Chondrocyte (in vitro differentiated cells): ENCODE data around the gene PSMA7. TPM values are rescaled to one million over a fixed set of nuclear protein-coding genes. Genes with fewer than 3 reads are reported as not detected.
"Not testable (repeated sequence)": the region's sequence is repeated elsewhere in the genome, so short reads cannot be mapped to it uniquely, and the experiment has no call there.

Experiments
- DNase-seq: peaks from one replicate; pipeline ENCODE4 v3.0.0; 2021; ENCODE audit warnings: mixed read lengths, low spot score
- H3K27ac Mint-ChIP-seq: one replicate; pipeline ENCODE4 v1.8.0; 2021; ENCODE audit warnings: mild to moderate bottlenecking, moderate library complexity, mixed read lengths; ENCODE audit not compliant: unreplicated experiment
- H3K27me3 Mint-ChIP-seq: 2 replicates; pipeline ENCODE4 v1.8.0; 2021; ENCODE audit warnings: low read depth, mixed read lengths
- H3K36me3 Mint-ChIP-seq: 2 replicates; pipeline ENCODE4 v1.8.0; 2021; ENCODE audit warnings: low read depth, mixed read lengths
- H3K4me1 Mint-ChIP-seq: 2 replicates; pipeline ENCODE4 v1.8.0; 2021; ENCODE audit warnings: low read depth, mild to moderate bottlenecking, mixed read lengths
- H3K4me3 Mint-ChIP-seq: one replicate; pipeline ENCODE4 v1.8.0; 2021; ENCODE audit warnings: mild to moderate bottlenecking, moderate library complexity, mixed read lengths; ENCODE audit not compliant: unreplicated experiment
- H3K9me3 Mint-ChIP-seq: 2 replicates; pipeline ENCODE4 v1.8.0; 2021; ENCODE audit warnings: low read depth, mixed read lengths
- total RNA-seq: library from RNA; stranded (reverse); gene quantifications from 3 replicates; pipeline ENCODE4 v1.2.1, GENCODE V29; 2021
- TF ChIP-seq, protein P1 (sequence below): fragments of 200-600 bp; sonication (generic); IDR thresholded peaks from 2 replicates; pipeline ENCODE4 v1.5.0; 2021; ENCODE audit warnings: antibody characterized with exemption, mild to moderate bottlenecking, moderate library complexity

The PSMA7 gene
- total RNA-seq, 1 donor from 2014 or later: 226 TPM

DNA sequence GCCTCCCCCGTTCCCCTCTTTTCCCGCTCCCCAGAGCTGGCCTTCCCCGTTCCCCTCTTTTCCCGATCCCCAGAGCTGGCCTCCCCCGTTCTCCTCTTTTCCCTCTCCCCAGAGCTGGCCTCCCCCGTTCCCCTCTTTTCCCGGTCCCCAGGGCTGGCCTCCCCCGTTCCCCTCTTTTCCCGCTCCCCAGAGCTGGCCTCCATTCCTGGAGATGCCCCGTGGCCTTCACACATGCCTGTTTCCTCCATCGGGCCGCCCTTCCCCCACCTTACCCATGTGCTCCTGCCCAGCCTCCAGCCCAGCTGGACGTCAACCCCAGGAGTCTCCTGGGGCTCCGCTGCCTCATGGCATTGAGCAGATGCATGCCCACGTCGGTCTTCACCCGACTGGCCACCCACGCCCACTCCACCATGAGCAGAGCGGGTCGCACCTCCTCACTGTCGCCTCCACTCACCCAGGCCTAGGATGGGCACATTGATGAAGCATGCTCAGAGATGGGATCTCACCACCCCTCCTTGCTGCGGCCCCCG, 8.7 kb upstream of the PSMA7 start:
- Mint-ChIP-seq H3K36me3 (peaks cover 5% of the 10 kb centered on the region), H3K27me3 (no peaks in the 10 kb centered on the region), H3K4me1 (peaks cover 32% of the 10 kb centered on the region), H3K27ac (no peak overlapping the region), H3K9me3 (no peaks in the 10 kb centered on the region), H3K4me3 (no peak overlapping the region)
- TF ChIP-seq, protein P1, sequence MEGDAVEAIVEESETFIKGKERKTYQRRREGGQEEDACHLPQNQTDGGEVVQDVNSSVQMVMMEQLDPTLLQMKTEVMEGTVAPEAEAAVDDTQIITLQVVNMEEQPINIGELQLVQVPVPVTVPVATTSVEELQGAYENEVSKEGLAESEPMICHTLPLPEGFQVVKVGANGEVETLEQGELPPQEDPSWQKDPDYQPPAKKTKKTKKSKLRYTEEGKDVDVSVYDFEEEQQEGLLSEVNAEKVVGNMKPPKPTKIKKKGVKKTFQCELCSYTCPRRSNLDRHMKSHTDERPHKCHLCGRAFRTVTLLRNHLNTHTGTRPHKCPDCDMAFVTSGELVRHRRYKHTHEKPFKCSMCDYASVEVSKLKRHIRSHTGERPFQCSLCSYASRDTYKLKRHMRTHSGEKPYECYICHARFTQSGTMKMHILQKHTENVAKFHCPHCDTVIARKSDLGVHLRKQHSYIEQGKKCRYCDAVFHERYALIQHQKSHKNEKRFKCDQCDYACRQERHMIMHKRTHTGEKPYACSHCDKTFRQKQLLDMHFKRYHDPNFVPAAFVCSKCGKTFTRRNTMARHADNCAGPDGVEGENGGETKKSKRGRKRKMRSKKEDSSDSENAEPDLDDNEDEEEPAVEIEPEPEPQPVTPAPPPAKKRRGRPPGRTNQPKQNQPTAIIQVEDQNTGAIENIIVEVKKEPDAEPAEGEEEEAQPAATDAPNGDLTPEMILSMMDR: no peak
- no peak for DNase-seq

DNA sequence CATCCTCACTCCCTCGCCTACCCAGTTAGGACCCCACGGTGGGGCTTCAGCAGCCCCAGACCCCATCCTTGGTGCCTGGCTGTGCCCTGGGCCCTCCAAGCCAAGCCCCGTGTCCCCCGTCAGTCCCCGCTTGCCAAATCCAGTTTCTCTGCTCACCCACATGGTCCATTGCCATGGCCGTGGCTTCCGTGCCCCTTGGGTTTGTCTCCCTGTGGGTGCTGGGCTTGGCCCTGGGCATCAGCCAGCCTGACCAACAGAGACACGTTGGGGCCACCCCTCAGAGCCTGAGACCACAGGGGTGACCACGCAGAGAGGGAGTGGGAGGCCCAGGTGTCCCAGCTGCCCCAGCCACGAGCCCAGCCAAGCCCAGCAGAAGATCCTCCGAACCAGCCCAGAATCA, 8.0 kb upstream of the PSMA7 start:
- Mint-ChIP-seq H3K9me3 (no peaks in the 10 kb centered on the region), H3K4me3 (no peak overlapping the region), H3K27me3 (no peaks in the 10 kb centered on the region), H3K27ac (no peak overlapping the region), H3K36me3 (peaks cover 5% of the 10 kb centered on the region), H3K4me1 (peaks cover 32% of the 10 kb centered on the region)
- DNase-seq: no peak
- TF ChIP-seq, protein P1: no peak

DNA sequence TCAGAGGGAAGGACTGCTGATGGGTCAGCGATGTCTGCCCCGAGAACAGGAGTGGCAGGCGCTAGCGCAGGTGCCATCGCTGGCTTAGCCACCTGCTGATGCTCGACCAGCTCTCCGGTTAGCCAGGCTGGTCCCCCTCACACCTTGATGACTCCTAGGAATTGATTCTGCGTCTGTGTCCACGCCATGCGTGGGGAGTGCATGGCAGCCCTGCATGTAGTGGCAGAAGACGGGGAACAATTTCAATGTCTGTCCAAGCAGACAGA, 7.0 kb upstream of the PSMA7 start:
- no peak for DNase-seq
- Mint-ChIP-seq H3K36me3 (peaks cover 5% of the 10 kb centered on the region), H3K27ac (no peak overlapping the region), H3K4me1 (peaks cover 32% of the 10 kb centered on the region), H3K4me3 (no peak overlapping the region), H3K27me3 (no peaks in the 10 kb centered on the region), H3K9me3 (no peaks in the 10 kb centered on the region)
- TF ChIP-seq, protein P1: no peak

DNA sequence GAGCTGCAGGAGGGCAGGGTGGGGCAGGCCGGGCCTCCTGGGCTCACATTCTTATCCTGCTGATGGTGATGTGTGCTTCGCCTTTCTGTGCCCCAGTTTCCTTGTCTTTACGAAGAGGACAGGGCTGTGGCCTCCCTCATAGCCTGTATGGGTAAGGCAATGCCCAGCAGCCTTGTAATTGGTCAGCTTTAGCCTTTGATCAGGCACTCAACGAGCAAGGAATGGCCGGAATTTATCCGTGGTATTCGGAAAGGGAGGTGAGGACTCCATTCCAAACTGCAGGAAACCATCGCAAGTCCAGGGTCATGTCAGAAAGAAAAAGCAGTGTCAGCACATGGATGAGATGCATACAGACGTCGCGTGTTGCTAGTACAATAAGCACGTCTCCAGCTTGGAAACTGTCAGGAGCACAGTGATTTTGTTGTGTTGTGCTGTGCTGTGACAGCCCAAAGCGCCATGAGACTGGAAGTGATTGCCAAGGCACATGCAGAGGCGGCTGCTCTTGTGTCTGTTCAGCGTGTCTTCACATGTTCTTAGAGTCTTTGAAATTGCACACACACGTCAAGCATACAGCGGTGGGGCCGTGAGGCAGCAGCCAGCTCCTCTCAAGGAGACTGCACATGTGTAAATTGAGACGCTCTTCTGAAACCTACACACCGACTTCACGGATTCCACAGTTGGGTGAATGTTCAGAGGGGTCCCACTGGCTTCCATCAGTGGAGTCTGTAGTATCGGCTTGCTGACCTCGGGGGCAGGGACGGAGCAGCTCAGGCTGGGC, 6.5 kb upstream of the PSMA7 start:
- peaks cover 33% of the 10 kb centered on the region for H3K4me1 Mint-ChIP-seq
- no peak for DNase-seq

DNA sequence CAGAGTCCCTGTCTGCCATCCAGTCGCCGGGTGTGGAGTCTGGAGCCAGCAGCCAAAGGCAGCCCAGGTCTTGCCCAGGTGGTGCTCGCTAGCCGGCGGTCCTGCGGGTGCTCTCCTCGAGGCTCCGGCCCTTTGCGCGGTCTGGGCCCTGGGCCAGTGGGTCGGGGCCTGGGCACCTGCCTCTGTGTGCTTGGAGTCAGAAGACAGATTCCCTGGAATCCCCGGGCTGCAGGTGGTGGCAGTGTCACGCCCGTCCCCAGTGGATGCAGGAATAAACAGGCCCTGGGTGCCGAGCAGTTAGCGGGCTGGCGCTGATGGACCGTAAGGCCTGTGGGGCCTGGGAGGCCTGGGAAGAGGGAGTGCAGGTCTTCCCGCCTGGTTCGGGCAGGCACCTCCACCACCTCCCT, 5.7 kb upstream of the PSMA7 start:
- H3K4me1 Mint-ChIP-seq: peaks cover 35% of the 10 kb centered on the region
- no peak for DNase-seq
- no peak overlapping the region for H3K4me3 Mint-ChIP-seq
- no peaks in the 10 kb centered on the region for H3K9me3 Mint-ChIP-seq
- no peaks in the 10 kb centered on the region for H3K27me3 Mint-ChIP-seq
- H3K27ac Mint-ChIP-seq: no peak overlapping the region
- peaks cover 5% of the 10 kb centered on the region for H3K36me3 Mint-ChIP-seq
- TF ChIP-seq, protein P1: no peak

More for the DNA sequence above, 6.5 kb upstream of the PSMA7 start:
- Mint-ChIP-seq H3K4me3 (no peak overlapping the region), H3K9me3 (no peaks in the 10 kb centered on the region), H3K27ac (no peak overlapping the region), H3K36me3 (peaks cover 5% of the 10 kb centered on the region), H3K27me3 (no peaks in the 10 kb centered on the region)
- TF ChIP-seq, protein P1: no peak

DNA sequence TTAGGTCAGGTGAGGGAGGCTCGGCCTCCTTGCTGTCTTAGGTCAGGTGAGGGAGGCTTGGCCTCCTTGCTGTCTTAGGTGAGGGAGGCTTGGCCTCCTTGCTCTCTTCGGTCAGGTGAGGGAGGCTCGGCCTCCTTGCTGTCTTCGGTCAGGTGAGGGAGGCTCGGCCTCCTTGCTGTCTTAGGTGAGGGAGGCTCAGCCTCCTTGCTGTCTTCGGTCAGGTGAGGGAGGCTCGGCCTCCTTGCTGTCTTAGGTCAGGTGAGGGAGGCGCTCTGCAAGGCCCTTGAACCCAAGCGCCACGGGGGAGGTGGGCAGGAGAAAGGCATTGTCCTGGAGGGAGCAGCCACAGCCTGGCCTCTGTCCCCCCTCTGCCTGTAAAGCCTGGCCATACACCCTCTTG, 5.2 kb upstream of the PSMA7 start:
- not testable (repeated sequence) for H3K4me3 Mint-ChIP-seq, H3K9me3 Mint-ChIP-seq, DNase-seq, H3K36me3 Mint-ChIP-seq, H3K27me3 Mint-ChIP-seq, H3K27ac Mint-ChIP-seq
- peaks cover 35% of the 10 kb centered on the region for H3K4me1 Mint-ChIP-seq
